WTC11 (cell line): ENCODE data around the gene PRSS27. TPM values are rescaled to one million over a fixed set of nuclear protein-coding genes. Genes with fewer than 3 reads are reported as not detected.

Source experiments
- ATAC-seq: fragments of 200-7000 bp; cut with Tn5 transposase; 2 replicates; pipeline ENCODE4 v1.10.0; 2021; ENCODE audit warnings: mild to moderate bottlenecking, moderate library complexity
- CTCF ChIA-PET: fragments of 300-600 bp; sonication (Branson Sonifier 250); formaldehyde crosslinking; loops from one replicate; lab custom pipeline; 2021; ENCODE audit warnings: antibody characterized with exemption; lab: Charles Lee
- POLR2A ChIA-PET: fragments of 350-600 bp; sonication (Branson Sonifier 250); formaldehyde crosslinking; loops from one replicate; lab custom pipeline; 2021; ENCODE audit warnings: antibody characterized with exemption; lab: Charles Lee
- DNase-seq: peaks from one replicate; pipeline ENCODE4 v3.0.0; 2021; ENCODE audit warnings: low spot score
- H3K27ac Mint-ChIP-seq: 2 replicates; pipeline ENCODE4 v1.8.0; 2021; ENCODE audit warnings: mixed read lengths
- H3K27me3 Mint-ChIP-seq: 2 replicates; pipeline ENCODE4 v1.8.0; 2021; ENCODE audit warnings: low read depth, mild to moderate bottlenecking, moderate library complexity, mixed read lengths
- H3K36me3 Mint-ChIP-seq: 2 replicates; pipeline ENCODE4 v1.8.0; 2021; ENCODE audit warnings: mixed read lengths
- H3K4me1 Mint-ChIP-seq: 2 replicates; pipeline ENCODE4 v1.8.0; 2022; ENCODE audit warnings: mixed read lengths
- H3K4me3 Mint-ChIP-seq: 2 replicates; pipeline ENCODE4 v1.8.0; 2021; ENCODE audit warnings: mild to moderate bottlenecking, moderate library complexity, mixed read lengths
- H3K9me3 Mint-ChIP-seq: 2 replicates; pipeline ENCODE4 v1.8.0; 2021; ENCODE audit warnings: mixed read lengths
- ATF3 ChIP-seq: sonication (generic); formaldehyde crosslinking; conservative IDR thresholded peaks from 2 replicates; pipeline ENCODE4 v1.8.1; 2022; ENCODE audit warnings: mild to moderate bottlenecking, missing genetic modification reagents
- CBFB ChIP-seq: sonication (generic); formaldehyde crosslinking; IDR thresholded peaks from 2 replicates; pipeline ENCODE4 v1.8.1; 2022; ENCODE audit warnings: mild to moderate bottlenecking, low read depth, missing genetic modification reagents
- CREB1 ChIP-seq: sonication (generic); formaldehyde crosslinking; IDR thresholded peaks from 2 replicates; pipeline ENCODE4 v1.8.0; 2023; ENCODE audit warnings: mild to moderate bottlenecking, missing genetic modification reagents
- FOXJ3 ChIP-seq: sonication (generic); formaldehyde crosslinking; IDR thresholded peaks from 2 replicates; pipeline ENCODE4 v1.9.0; 2021; ENCODE audit warnings: missing genetic modification reagents, mild to moderate bottlenecking, borderline replicate concordance
- JUN ChIP-seq: sonication (generic); formaldehyde crosslinking; IDR thresholded peaks from 2 replicates; pipeline ENCODE4 v1.8.0; 2023; ENCODE audit warnings: mild to moderate bottlenecking, missing genetic modification reagents
- MXD4 ChIP-seq: fragments of 250-450 bp; sonication (Bioruptor Pico); IDR thresholded peaks from 2 replicates; pipeline ENCODE4 v1.8.0; 2021; ENCODE audit warnings: mild to moderate bottlenecking, moderate library complexity, borderline replicate concordance
- NFYB ChIP-seq: sonication (generic); formaldehyde crosslinking; conservative IDR thresholded peaks from 2 replicates; pipeline ENCODE4 v1.8.0; 2022; ENCODE audit warnings: low read depth, missing genetic modification reagents
- OVOL2 ChIP-seq: fragments of 250-450 bp; sonication (Bioruptor Pico); IDR thresholded peaks from 2 replicates; pipeline ENCODE4 v1.9.0; 2021; ENCODE audit warnings: mild to moderate bottlenecking, borderline replicate concordance
- SP1 ChIP-seq: sonication (generic); formaldehyde crosslinking; conservative IDR thresholded peaks from 2 replicates; pipeline ENCODE4 v1.8.1; 2022; ENCODE audit warnings: missing genetic modification reagents
- TP53 ChIP-seq: sonication (generic); formaldehyde crosslinking; IDR thresholded peaks from 2 replicates; pipeline ENCODE4 v1.8.1; 2023; ENCODE audit warnings: mild to moderate bottlenecking, missing genetic modification reagents
- ZNF121 ChIP-seq: sonication (generic); formaldehyde crosslinking; IDR thresholded peaks from 2 replicates; pipeline ENCODE4 v1.8.0; 2023; ENCODE audit warnings: missing genetic modification reagents
- ZNF138 ChIP-seq: sonication (generic); formaldehyde crosslinking; conservative IDR thresholded peaks from 2 replicates; pipeline ENCODE4 v1.8.1; 2022; ENCODE audit warnings: mild to moderate bottlenecking, moderate library complexity, missing genetic modification reagents
- ZNF423 ChIP-seq: fragments of 250-450 bp; sonication (Bioruptor Pico); IDR thresholded peaks from 2 replicates; pipeline ENCODE4 v2.1.2; 2022; ENCODE audit warnings: mild to moderate bottlenecking, moderate library complexity
- total RNA-seq: library from RNA; stranded (reverse); gene quantifications from 3 replicates; pipeline ENCODE4 v1.2.3, GENCODE V29; 2021
- TF ChIP-seq, protein P1 (sequence below): sonication (generic); formaldehyde crosslinking; IDR thresholded peaks from 2 replicates; pipeline ENCODE4 v1.8.1; 2023; ENCODE audit warnings: mild to moderate bottlenecking, missing genetic modification reagents, moderate library complexity
- TF ChIP-seq, protein P2 (sequence below): sonication (generic); formaldehyde crosslinking; IDR thresholded peaks from 2 replicates; pipeline ENCODE4 v1.8.1; 2023; ENCODE audit warnings: mild to moderate bottlenecking, moderate library complexity, missing genetic modification reagents
- TF ChIP-seq, protein P3 (sequence below): fragments of 250-450 bp; sonication (Bioruptor Pico); IDR thresholded peaks from 2 replicates; pipeline ENCODE4 v1.9.0; 2021; ENCODE audit warnings: mild to moderate bottlenecking, borderline replicate concordance
- TF ChIP-seq, protein P4 (sequence below): fragments of 250-450 bp; sonication (Bioruptor Pico); conservative IDR thresholded peaks from 2 replicates; pipeline ENCODE4 v1.9.0; 2021; ENCODE audit warnings: mild to moderate bottlenecking

Gene PRSS27
- total RNA-seq, 1 experiment from 2014 or later = 5.1 TPM

GRCh38 chr16:2687531-2688308 is 32.3 kb downstream of the PRSS27 start:
- TF ChIP-seq ZNF423 (no peak), TP53 (CRISPR knock-in tag) (no peak), NFYB (CRISPR knock-in tag) (no peak), MXD4 (CRISPR knock-in tag) (no peak), ZNF138 (CRISPR knock-in tag) (no peak), ZNF121 (CRISPR knock-in tag) (no peak), CREB1 (CRISPR knock-in tag) (no peak), CBFB (no peak), ATF3 (CRISPR knock-in tag) (no peak), SP1 (CRISPR knock-in tag) (no peak), OVOL2 (no peak), JUN (CRISPR knock-in tag) (no peak), FOXJ3 (CRISPR knock-in tag) (no peak)
- TF ChIP-seq, protein P1, sequence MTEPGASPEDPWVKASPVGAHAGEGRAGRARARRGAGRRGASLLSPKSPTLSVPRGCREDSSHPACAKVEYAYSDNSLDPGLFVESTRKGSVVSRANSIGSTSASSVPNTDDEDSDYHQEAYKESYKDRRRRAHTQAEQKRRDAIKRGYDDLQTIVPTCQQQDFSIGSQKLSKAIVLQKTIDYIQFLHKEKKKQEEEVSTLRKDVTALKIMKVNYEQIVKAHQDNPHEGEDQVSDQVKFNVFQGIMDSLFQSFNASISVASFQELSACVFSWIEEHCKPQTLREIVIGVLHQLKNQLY (CRISPR knock-in tag) = no peak
- TF ChIP-seq, protein P2, sequence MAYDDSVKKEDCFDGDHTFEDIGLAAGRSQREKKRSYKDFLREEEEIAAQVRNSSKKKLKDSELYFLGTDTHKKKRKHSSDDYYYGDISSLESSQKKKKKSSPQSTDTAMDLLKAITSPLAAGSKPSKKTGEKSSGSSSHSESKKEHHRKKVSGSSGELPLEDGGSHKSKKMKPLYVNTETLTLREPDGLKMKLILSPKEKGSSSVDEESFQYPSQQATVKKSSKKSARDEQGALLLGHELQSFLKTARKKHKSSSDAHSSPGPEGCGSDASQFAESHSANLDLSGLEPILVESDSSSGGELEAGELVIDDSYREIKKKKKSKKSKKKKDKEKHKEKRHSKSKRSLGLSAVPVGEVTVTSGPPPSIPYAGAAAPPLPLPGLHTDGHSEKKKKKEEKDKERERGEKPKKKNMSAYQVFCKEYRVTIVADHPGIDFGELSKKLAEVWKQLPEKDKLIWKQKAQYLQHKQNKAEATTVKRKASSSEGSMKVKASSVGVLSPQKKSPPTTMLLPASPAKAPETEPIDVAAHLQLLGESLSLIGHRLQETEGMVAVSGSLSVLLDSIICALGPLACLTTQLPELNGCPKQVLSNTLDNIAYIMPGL = no peak
- TF ChIP-seq, protein P3, sequence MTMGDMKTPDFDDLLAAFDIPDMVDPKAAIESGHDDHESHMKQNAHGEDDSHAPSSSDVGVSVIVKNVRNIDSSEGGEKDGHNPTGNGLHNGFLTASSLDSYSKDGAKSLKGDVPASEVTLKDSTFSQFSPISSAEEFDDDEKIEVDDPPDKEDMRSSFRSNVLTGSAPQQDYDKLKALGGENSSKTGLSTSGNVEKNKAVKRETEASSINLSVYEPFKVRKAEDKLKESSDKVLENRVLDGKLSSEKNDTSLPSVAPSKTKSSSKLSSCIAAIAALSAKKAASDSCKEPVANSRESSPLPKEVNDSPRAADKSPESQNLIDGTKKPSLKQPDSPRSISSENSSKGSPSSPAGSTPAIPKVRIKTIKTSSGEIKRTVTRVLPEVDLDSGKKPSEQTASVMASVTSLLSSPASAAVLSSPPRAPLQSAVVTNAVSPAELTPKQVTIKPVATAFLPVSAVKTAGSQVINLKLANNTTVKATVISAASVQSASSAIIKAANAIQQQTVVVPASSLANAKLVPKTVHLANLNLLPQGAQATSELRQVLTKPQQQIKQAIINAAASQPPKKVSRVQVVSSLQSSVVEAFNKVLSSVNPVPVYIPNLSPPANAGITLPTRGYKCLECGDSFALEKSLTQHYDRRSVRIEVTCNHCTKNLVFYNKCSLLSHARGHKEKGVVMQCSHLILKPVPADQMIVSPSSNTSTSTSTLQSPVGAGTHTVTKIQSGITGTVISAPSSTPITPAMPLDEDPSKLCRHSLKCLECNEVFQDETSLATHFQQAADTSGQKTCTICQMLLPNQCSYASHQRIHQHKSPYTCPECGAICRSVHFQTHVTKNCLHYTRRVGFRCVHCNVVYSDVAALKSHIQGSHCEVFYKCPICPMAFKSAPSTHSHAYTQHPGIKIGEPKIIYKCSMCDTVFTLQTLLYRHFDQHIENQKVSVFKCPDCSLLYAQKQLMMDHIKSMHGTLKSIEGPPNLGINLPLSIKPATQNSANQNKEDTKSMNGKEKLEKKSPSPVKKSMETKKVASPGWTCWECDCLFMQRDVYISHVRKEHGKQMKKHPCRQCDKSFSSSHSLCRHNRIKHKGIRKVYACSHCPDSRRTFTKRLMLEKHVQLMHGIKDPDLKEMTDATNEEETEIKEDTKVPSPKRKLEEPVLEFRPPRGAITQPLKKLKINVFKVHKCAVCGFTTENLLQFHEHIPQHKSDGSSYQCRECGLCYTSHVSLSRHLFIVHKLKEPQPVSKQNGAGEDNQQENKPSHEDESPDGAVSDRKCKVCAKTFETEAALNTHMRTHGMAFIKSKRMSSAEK (CRISPR knock-in tag) = no peak
- TF ChIP-seq, protein P4, sequence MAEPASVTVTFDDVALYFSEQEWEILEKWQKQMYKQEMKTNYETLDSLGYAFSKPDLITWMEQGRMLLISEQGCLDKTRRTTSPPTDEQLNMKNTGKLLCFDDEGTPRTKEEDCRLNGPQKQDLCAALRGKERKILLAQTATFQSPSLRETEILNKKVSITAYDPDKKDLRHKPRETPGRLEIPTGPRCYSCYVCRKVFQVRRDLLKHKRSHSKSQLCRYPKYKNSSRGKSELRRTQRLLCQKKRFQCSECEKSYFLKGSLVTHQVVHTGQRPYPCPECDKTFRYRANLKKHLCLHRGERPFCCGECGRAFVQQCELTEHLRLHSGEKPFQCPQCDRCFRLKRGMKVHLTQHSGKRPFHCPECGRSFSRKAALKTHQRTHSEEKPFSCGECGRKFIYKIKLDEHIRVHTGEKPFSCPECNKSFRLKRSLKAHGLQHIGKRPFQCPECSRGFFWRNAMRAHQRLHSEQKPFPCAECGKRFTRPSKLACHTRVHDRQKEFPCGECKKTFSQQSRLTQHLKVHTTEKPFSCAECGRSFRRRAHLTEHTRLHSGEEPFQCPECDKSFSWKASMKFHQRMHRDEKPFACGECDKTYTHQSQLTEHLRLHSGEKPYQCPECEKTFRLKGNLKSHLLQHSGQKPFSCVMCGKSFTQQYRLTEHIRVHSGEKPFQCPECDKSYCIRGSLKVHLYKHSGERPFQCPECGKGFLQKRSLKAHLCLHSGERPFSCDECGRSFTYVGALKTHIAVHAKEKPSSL (CRISPR knock-in tag) = no peak
- no peaks in the 10 kb centered on the region for H3K36me3 Mint-ChIP-seq
- 0 out of 2 replicates have a peak, but pooled peaks cover 5% of the 10 kb centered on the region for H3K4me1 Mint-ChIP-seq
- H3K27ac Mint-ChIP-seq = no peak overlapping the region
- ATAC-seq (no peak), DNase-seq (no peak)
- H3K4me3 Mint-ChIP-seq = no peak overlapping the region
- ChIA-PET CTCF (no interaction called here), POLR2A (no interaction called here)
- H3K9me3 Mint-ChIP-seq = no peaks in the 10 kb centered on the region
- no peaks in the 10 kb centered on the region for H3K27me3 Mint-ChIP-seq
